KOPT-K1 (cell line): ENCODE results near the gene CLN5.

Experiments
- H3K27ac ChIP-seq: fragments of 200-600 bp; sonication (generic); 2 replicates; pipeline ENCODE4 v1.5.1; 2016; ENCODE audit warnings: antibody characterized with exemption, mild to moderate bottlenecking, low read depth, low read length; ENCODE audit not compliant: poor library complexity, severe bottlenecking
- H3K36me3 ChIP-seq: fragments of 200-600 bp; sonication (generic); 2 replicates; pipeline ENCODE4 v1.5.1; 2017; ENCODE audit warnings: antibody characterized with exemption, mild to moderate bottlenecking, low read length, moderate library complexity; ENCODE audit not compliant: insufficient read depth
- H3K9me3 ChIP-seq: fragments of 200-600 bp; sonication (generic); 2 replicates; pipeline ENCODE4 v1.5.1; 2017; ENCODE audit warnings: antibody characterized with exemption, low read length, mild to moderate bottlenecking; ENCODE audit not compliant: insufficient read depth, poor library complexity, severe bottlenecking

CLN5 gene

GRCh38 chr13:77022341-77022740 is 30.5 kb downstream of the CLN5 start:
- peaks cover 66% of the 10 kb centered on the region for H3K36me3 ChIP-seq
- no peak overlapping the region for H3K27ac ChIP-seq

GRCh38 chr13:77026255-77026860 is 34.5 kb downstream of the CLN5 start:
- Histone ChIP-seq H3K9me3 (no peaks in the 10 kb centered on the region), H3K36me3 (peaks cover 26% of the 10 kb centered on the region), H3K27ac (peak overlapping the region; percentile 95)

More at GRCh38 chr13:77022341-77022740, 30.5 kb downstream of the CLN5 start:
- H3K9me3 ChIP-seq = no peaks in the 10 kb centered on the region

- Histone ChIP-seq H3K27ac (peak within 1 kb of the TSS; percentile 95), H3K9me3 (no peaks in the 10 kb centered on the region), H3K36me3 (peaks cover 19% of the 10 kb centered on the region)
Measured at GRCh38 chr13:77026861-77027621, 35.2 kb downstream of the CLN5 start, which contains the start of gene FBXL3. Gene FBXL3 (minus strand): TSS chr13:77027159. CDS start chr13:77021860, 5,299 bp downstream.

- H3K36me3 ChIP-seq = peaks cover 8% of the 10 kb centered on the region
- H3K9me3 ChIP-seq = no peaks in the 10 kb centered on the region
- no peak overlapping the region for H3K27ac ChIP-seq
Measured at GRCh38 chr13:77028202-77028601, 36.3 kb downstream of the CLN5 start.

- H3K36me3 ChIP-seq = no peaks in the 10 kb centered on the region
- H3K27ac ChIP-seq = no peak overlapping the region
- no peaks in the 10 kb centered on the region for H3K9me3 ChIP-seq
Measured at GRCh38 chr13:77029436-77029835, 37.6 kb downstream of the CLN5 start.

GRCh38 chr13:77031656-77032243 is 39.9 kb downstream of the CLN5 start:
- Histone ChIP-seq H3K9me3 (no peaks in the 10 kb centered on the region), H3K27ac (no peak overlapping the region), H3K36me3 (no peaks in the 10 kb centered on the region)

- Histone ChIP-seq H3K9me3 (no peaks in the 10 kb centered on the region), H3K36me3 (no peaks in the 10 kb centered on the region), H3K27ac (no peak overlapping the region)
Measured at GRCh38 chr13:77033717-77034302, 41.9 kb downstream of the CLN5 start.

GRCh38 chr13:77034881-77035280 is 43.0 kb downstream of the CLN5 start:
- no peaks in the 10 kb centered on the region for H3K9me3 ChIP-seq
- no peaks in the 10 kb centered on the region for H3K36me3 ChIP-seq
- H3K27ac ChIP-seq = no peak overlapping the region

GRCh38 chr13:77036279-77036678 is 44.4 kb downstream of the CLN5 start:
- H3K9me3 ChIP-seq = no peaks in the 10 kb centered on the region
- no peak overlapping the region for H3K27ac ChIP-seq
- H3K36me3 ChIP-seq = no peaks in the 10 kb centered on the region

GRCh38 chr13:77038907-77039480 is 47.1 kb downstream of the CLN5 start:
- H3K36me3 ChIP-seq = peaks cover 12% of the 10 kb centered on the region
- H3K27ac ChIP-seq = no peak overlapping the region

GRCh38 chr13:77040076-77040475 is 48.2 kb downstream of the CLN5 start:
- Histone ChIP-seq H3K9me3 (no peaks in the 10 kb centered on the region), H3K36me3 (peaks cover 22% of the 10 kb centered on the region), H3K27ac (no peak overlapping the region)

More at GRCh38 chr13:77038907-77039480, 47.1 kb downstream of the CLN5 start:
- H3K9me3 ChIP-seq = no peaks in the 10 kb centered on the region

GRCh38 chr13:77040835-77041234 is 49.0 kb downstream of the CLN5 start:
- Histone ChIP-seq H3K36me3 (peaks cover 29% of the 10 kb centered on the region), H3K9me3 (no peaks in the 10 kb centered on the region), H3K27ac (no peak overlapping the region)

GRCh38 chr13:77042566-77043177 is 50.8 kb downstream of the CLN5 start:
- no peak overlapping the region for H3K27ac ChIP-seq
- peaks cover 48% of the 10 kb centered on the region for H3K36me3 ChIP-seq
- no peaks in the 10 kb centered on the region for H3K9me3 ChIP-seq

GRCh38 chr13:77047649-77048343 is 55.9 kb downstream of the CLN5 start:
- H3K36me3 ChIP-seq = peaks cover 97% of the 10 kb centered on the region
- no peaks in the 10 kb centered on the region for H3K9me3 ChIP-seq
- no peak overlapping the region for H3K27ac ChIP-seq
